MM.1S (cell line): ENCODE results near the gene GON4L.
"Not testable (repeated sequence)": the region's sequence is repeated elsewhere in the genome, so short reads cannot be mapped to it uniquely, and the experiment has no call there.

Experiments used
- DNase-seq: peaks from one replicate; pipeline ENCODE4 v3.0.0-alpha.2; 2015
- H2AFZ ChIP-seq: fragments of 300-600 bp; sonication (generic); 2 replicates; pipeline ENCODE4 v1.6.0; 2016; ENCODE audit warnings: antibody characterized with exemption, low read length
- H3F3A ChIP-seq: fragments of 300-600 bp; sonication (generic); 2 replicates; pipeline ENCODE4 v1.6.1; 2016; ENCODE audit warnings: mild to moderate bottlenecking, antibody characterized with exemption, low read length, moderate library complexity, mixed read lengths; ENCODE audit not compliant: insufficient read depth
- H3K27ac ChIP-seq: fragments of 300-600 bp; sonication (generic); 2 replicates; pipeline ENCODE4 v1.5.1; 2016; ENCODE audit warnings: mild to moderate bottlenecking, low read length
- H3K27me3 ChIP-seq: fragments of 300-600 bp; sonication (generic); replicated peaks from 2 replicates; pipeline ENCODE4 v1.6.0; 2016; ENCODE audit warnings: low read length; ENCODE audit not compliant: insufficient read depth
- H3K36me3 ChIP-seq: fragments of 300-600 bp; sonication (generic); replicated peaks from 2 replicates; pipeline ENCODE4 v1.6.1; 2016; ENCODE audit warnings: mild to moderate bottlenecking, low read length, mixed read lengths; ENCODE audit not compliant: insufficient read depth
- H3K4me1 ChIP-seq: fragments of 300-600 bp; sonication (generic); 2 replicates; pipeline ENCODE4 v1.6.1; 2016; ENCODE audit warnings: low read length, mixed read lengths
- H3K4me2 ChIP-seq: fragments of 300-600 bp; sonication (generic); 2 replicates; pipeline ENCODE4 v1.6.0; 2016; ENCODE audit warnings: low read depth, low read length
- H3K4me3 ChIP-seq: fragments of 300-600 bp; sonication (generic); 2 replicates; pipeline ENCODE4 v1.5.1; 2016; ENCODE audit warnings: low read length, mixed read lengths
- H3K79me2 ChIP-seq: fragments of 300-600 bp; sonication (generic); 2 replicates; pipeline ENCODE4 v1.6.1; 2016; ENCODE audit warnings: mixed run types, low read length, mixed read lengths
- H3K9ac ChIP-seq: fragments of 300-600 bp; sonication (generic); 2 replicates; pipeline ENCODE4 v1.6.1; 2016; ENCODE audit warnings: low read length, mixed read lengths
- H3K9me2 ChIP-seq: fragments of 300-600 bp; sonication (generic); replicated peaks from 2 replicates; pipeline ENCODE4 v1.6.1; 2016; ENCODE audit warnings: mild to moderate bottlenecking, low read length, mixed read lengths; ENCODE audit not compliant: insufficient read depth
- H3K9me3 ChIP-seq: fragments of 300-600 bp; sonication (generic); replicated peaks from 2 replicates; pipeline ENCODE4 v1.6.1; 2016; ENCODE audit warnings: mild to moderate bottlenecking, low read length, mixed read lengths; ENCODE audit not compliant: insufficient read depth
- H4K20me1 ChIP-seq: fragments of 300-600 bp; sonication (generic); 2 replicates; pipeline ENCODE4 v1.6.1; 2016; ENCODE audit warnings: mild to moderate bottlenecking, low read length, moderate library complexity, mixed read lengths; ENCODE audit not compliant: insufficient read depth
- EZH2 ChIP-seq: fragments of 300-600 bp; sonication (generic); optimal IDR thresholded peaks from 2 replicates; pipeline ENCODE3; 2017; ENCODE audit warnings: low read depth, mild to moderate bottlenecking, antibody characterized with exemption, low read length, mixed read lengths
- EZH2phosphoT487 ChIP-seq: fragments of 300-600 bp; sonication (generic); IDR thresholded peaks from 2 replicates; pipeline ENCODE4 v1.6.1; 2018; ENCODE audit warnings: antibody characterized with exemption, low read length
- TF ChIP-seq, protein P1 (sequence below): fragments of 300-600 bp; sonication (generic); IDR thresholded peaks from 2 replicates; pipeline ENCODE4 v1.5.1; 2016; ENCODE audit warnings: antibody characterized with exemption, low read length, mixed read lengths

GON4L gene

DNA sequence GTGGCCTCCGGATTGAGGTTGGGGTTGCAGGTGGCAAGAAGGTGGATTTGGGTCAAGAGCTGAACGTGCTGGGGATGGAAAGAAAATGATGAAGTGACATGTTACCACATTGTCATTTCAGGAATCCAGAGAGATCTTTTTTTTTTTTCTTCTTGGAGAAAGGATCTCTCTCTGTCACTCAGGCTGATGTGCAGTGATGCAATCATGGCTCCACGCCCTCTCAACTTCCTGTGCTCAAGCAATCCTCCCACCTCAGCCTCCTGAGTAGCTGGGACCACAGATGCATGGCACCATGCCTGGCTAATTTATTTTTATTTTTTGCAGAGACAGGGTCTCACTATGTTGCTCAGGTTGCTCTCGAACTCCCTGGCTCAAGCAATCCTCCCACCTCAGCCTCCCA is 80.6 kb downstream of the GON4L start:
- no peak overlapping the region for H3K9ac ChIP-seq
- no peaks in the 10 kb centered on the region for H3K4me1 ChIP-seq
- H3K27ac ChIP-seq = no peak overlapping the region
- no peaks in the 10 kb centered on the region for H3F3A ChIP-seq
- no peak overlapping the region for H2AFZ ChIP-seq
- H3K36me3 ChIP-seq = no peaks in the 10 kb centered on the region
- DNase-seq = no peak
- no peaks in the 10 kb centered on the region for H3K9me2 ChIP-seq
- H4K20me1 ChIP-seq = no peaks in the 10 kb centered on the region
- no peaks in the 10 kb centered on the region for H3K79me2 ChIP-seq
- TF ChIP-seq EZH2 = no peak
- TF ChIP-seq EZH2phosphoT487 = no peak
- TF ChIP-seq, protein P1, sequence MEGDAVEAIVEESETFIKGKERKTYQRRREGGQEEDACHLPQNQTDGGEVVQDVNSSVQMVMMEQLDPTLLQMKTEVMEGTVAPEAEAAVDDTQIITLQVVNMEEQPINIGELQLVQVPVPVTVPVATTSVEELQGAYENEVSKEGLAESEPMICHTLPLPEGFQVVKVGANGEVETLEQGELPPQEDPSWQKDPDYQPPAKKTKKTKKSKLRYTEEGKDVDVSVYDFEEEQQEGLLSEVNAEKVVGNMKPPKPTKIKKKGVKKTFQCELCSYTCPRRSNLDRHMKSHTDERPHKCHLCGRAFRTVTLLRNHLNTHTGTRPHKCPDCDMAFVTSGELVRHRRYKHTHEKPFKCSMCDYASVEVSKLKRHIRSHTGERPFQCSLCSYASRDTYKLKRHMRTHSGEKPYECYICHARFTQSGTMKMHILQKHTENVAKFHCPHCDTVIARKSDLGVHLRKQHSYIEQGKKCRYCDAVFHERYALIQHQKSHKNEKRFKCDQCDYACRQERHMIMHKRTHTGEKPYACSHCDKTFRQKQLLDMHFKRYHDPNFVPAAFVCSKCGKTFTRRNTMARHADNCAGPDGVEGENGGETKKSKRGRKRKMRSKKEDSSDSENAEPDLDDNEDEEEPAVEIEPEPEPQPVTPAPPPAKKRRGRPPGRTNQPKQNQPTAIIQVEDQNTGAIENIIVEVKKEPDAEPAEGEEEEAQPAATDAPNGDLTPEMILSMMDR = no peak
- no peaks in the 10 kb centered on the region for H3K27me3 ChIP-seq
- H3K9me3 ChIP-seq = no peaks in the 10 kb centered on the region
- H3K4me3 ChIP-seq = no peak overlapping the region
- no peak overlapping the region for H3K4me2 ChIP-seq

DNA sequence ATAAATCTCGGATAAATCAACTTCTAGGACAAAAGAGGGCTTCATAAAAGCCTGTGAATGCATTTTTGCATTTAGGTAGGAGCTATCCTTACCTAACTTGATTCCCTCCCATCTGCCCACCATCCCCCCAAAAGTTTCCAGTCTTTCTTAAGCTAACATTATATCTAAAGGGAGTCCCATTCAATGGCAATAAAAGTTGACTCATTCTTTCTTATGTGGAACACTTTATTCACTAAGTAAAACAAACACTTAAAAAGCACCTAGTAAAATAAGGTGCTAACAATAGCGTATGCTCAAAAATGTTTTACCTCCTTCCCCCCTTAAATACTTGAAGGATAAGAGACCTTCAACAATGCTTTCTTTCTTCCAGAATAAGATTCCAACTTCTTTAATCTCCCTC is 83.8 kb downstream of the GON4L start:
- no peaks in the 10 kb centered on the region for H3K27me3 ChIP-seq
- no peak overlapping the region for H3K4me2 ChIP-seq
- no peaks in the 10 kb centered on the region for H3F3A ChIP-seq
- H3K9me3 ChIP-seq = no peaks in the 10 kb centered on the region
- no peak overlapping the region for H3K27ac ChIP-seq
- H4K20me1 ChIP-seq = no peaks in the 10 kb centered on the region
- H2AFZ ChIP-seq = no peak overlapping the region
- H3K79me2 ChIP-seq = no peaks in the 10 kb centered on the region
- no peak for DNase-seq
- no peak overlapping the region for H3K4me3 ChIP-seq
- no peaks in the 10 kb centered on the region for H3K4me1 ChIP-seq
- no peak for TF ChIP-seq EZH2
- TF ChIP-seq, protein P1 = no peak
- no peaks in the 10 kb centered on the region for H3K9me2 ChIP-seq
- H3K9ac ChIP-seq = no peak overlapping the region
- no peaks in the 10 kb centered on the region; the same call in 1 of the 2 replicates for H3K36me3 ChIP-seq

DNA sequence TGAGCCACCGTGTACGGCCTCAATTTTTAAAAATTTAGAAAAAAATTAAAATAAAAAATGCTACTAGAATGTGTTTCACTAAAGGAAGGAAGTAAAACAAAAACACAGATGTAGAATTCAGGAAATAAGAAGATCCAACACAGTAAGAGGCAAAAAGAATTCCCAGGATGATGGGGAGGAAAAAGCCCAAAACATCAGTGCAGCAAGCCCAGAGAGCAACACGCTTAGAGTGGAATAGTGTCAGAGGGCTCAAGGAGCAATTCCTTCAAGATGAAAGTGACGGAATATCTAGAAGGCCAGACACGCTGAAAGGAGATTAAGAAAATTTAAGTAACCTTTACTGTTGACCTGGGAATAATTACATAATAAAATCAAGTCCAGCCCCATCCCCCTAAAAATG is 87.8 kb downstream of the GON4L start:
- Histone ChIP-seq H2AFZ (no peak overlapping the region), H3K36me3 (no peaks in the 10 kb centered on the region; the same call in 1 of the 2 replicates), H3K4me1 (no peaks in the 10 kb centered on the region), H3K4me3 (no peak overlapping the region), H3K9ac (no peak overlapping the region), H3K4me2 (no peak overlapping the region), H3K79me2 (no peaks in the 10 kb centered on the region), H3K9me3 (no peaks in the 10 kb centered on the region), H3K9me2 (no peaks in the 10 kb centered on the region), H3K27ac (no peak overlapping the region), H4K20me1 (no peaks in the 10 kb centered on the region), H3K27me3 (no peaks in the 10 kb centered on the region), H3F3A (no peaks in the 10 kb centered on the region)
- no peak for TF ChIP-seq EZH2
- TF ChIP-seq, protein P1 = no peak
- no peak for TF ChIP-seq EZH2phosphoT487
- DNase-seq = no peak

DNA sequence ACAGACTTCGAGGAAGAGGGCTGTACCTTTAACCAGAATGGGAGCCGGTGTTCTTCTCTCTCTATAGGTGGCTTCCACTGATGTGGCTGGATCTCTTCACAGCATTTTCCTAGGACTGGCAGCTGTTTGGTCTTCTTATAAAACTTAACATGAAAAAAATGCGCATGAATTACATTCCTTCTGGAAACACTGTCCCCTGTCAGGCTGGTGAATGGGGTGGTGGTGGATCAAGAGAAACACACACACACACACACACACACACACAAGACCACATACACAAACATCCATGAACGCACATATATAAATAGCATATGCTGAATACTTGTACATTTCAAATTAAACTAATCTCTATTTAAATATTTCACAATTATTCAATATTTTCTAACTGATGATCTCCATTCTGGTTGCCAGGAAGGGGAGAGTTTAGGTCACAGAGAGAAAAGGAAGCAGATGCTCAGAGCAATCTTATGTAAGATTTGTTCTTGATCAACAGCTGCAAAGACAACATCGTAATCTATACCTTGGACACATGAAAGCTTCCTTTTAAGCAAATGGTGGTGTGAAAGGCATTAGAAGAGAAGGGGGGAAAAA is 89.5 kb downstream of the GON4L start:
- not testable (repeated sequence) for H3K27me3 ChIP-seq, H3K79me2 ChIP-seq, DNase-seq, H3F3A ChIP-seq, H3K4me1 ChIP-seq, H3K4me2 ChIP-seq, H3K9ac ChIP-seq, H2AFZ ChIP-seq, H3K36me3 ChIP-seq, H3K27ac ChIP-seq, H4K20me1 ChIP-seq, H3K9me2 ChIP-seq, H3K4me3 ChIP-seq, H3K9me3 ChIP-seq

DNA sequence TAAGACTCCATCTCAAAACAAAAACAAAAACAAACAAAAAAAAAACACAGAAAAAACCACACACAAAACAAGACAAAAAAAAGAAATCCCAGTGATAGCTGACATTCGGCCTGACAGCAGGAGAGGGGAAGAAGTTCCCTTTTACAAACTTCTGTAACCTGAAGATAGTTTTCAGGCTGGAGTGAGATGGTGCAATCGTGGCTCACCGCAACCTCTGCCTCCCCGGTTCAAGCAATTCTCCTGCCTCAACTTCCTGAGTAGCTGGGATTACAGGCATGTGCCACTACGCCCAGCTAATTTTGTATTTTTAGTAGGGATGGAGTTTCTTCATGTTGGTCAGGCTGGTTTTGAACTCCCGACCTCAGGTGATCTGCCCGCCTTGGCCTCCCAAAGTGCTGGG is 93.0 kb downstream of the GON4L start:
- not testable (repeated sequence) for H3K27me3 ChIP-seq, H3K9me3 ChIP-seq, DNase-seq, H3K4me2 ChIP-seq, H3K27ac ChIP-seq, H3K79me2 ChIP-seq, H3K4me3 ChIP-seq, H4K20me1 ChIP-seq, H3F3A ChIP-seq, H3K9me2 ChIP-seq, H2AFZ ChIP-seq, H3K4me1 ChIP-seq, H3K36me3 ChIP-seq, H3K9ac ChIP-seq
